ENCODE measurements around the gene RPL15.

GRCh38 chr3:23873941-23874340 is 43.0 kb upstream of the RPL15 start:
- TF ChIP-seq CTCF (IDR thresholded peaks at IDR 0.05) (no peak), POLR2A (IDR thresholded peaks at IDR 0.05) (no peak)
